ENCODE measurements around the gene USP9X. TPM values are rescaled to one million over a fixed set of nuclear protein-coding genes. Genes with fewer than 3 reads are reported as not detected.

USP9X gene
- total and polyA plus RNA-seq, 9 of the 15 experiments (the other 6 are each of a cell fraction or from before 2014, with no cell fraction given), result 10.9 to 47.8 (median 29.5) TPM

GRCh38 chrX:41198410-41198809 lies 113.2 kb downstream of the USP9X start:
- no peak for DNase-seq (ENCODE audit: extremely low read depth in 1 of 4, low spot score in 3 of 4)
- Histone ChIP-seq H3K27ac (ENCODE audit: extremely low read depth, low read depth, low read length) (no peak overlapping the region), H3K79me2 (ENCODE audit: control insufficient read depth, insufficient read depth, low read length) (no peaks in the 10 kb centered on the region), H4K20me1 (replicated peaks; ENCODE audit: control insufficient read depth, insufficient read depth, low read length) (no peaks in the 10 kb centered on the region), H3K9me3 (replicated peaks; ENCODE audit: control insufficient read depth, insufficient read depth, low read depth, low read length) (no peaks in the 10 kb centered on the region), H2AFZ (ENCODE audit: low read depth, low read length) (no peak overlapping the region), H3K9me1 (ENCODE audit: control insufficient read depth, insufficient read depth, low read length) (no peaks in the 10 kb centered on the region), H3K4me1 (replicated peaks in 1 of 2; ENCODE audit: control insufficient read depth in 2 of 2, insufficient read depth in 2 of 2, low read length in 2 of 2) (no peaks in the 10 kb centered on the region; a peak in 1 of 5 replicates), H3K9ac (ENCODE audit: insufficient read depth in 1 of 2, low read depth in 2 of 2, low read length in 2 of 2) (no peak overlapping the region), H3K27me3 (ENCODE audit: control insufficient read depth in 2 of 2, insufficient read depth in 2 of 2, low read length in 2 of 2) (no peaks in the 10 kb centered on the region), H3K4me3 (no peak overlapping the region), H3K36me3 (ENCODE audit: control insufficient read depth, insufficient read depth, low read length) (peaks cover 54% of the 10 kb centered on the region; the same call in 2 of the 3 replicates), H3K4me2 (ENCODE audit: insufficient read depth, low read length) (no peak overlapping the region)
- ChIA-PET CTCF (ENCODE audit: low intra/inter-chr PET ratio) (no interaction called here), POLR2A (no interaction called here)
- in situ Hi-C loops (cut with MboI), result no loop called here
- WGBS (ENCODE audit: insufficient coverage, low coverage, missing lambda C conversion rate), result 100% methylated on average over 1 of the region's 1 CpG
- TF ChIP-seq NUFIP1 (IDR thresholded peaks at IDR 0.05; ENCODE audit: partially characterized antibody), result no peak
- TF ChIP-seq ARNT (IDR thresholded peaks at IDR 0.05), result no peak
- no peak for TF ChIP-seq CTCF (IDR thresholded peaks at IDR 0.05 in 2 of 3, conservative IDR thresholded peaks at IDR 0.05 in 1 of 3; ENCODE audit: insufficient read depth in 2 of 3, low read depth in 1 of 3, low read length in 3 of 3)
- no peak for TF ChIP-seq DLX4 (CRISPR knock-in tag; IDR thresholded peaks at IDR 0.05)
- no peak for TF ChIP-seq RBM22 (IDR thresholded peaks at IDR 0.05; ENCODE audit: low read depth, low read length, poor library complexity, severe bottlenecking)
- TF ChIP-seq PREB (CRISPR knock-in tag; IDR thresholded peaks at IDR 0.05), result no peak
- TF ChIP-seq SMAD2 (IDR thresholded peaks at IDR 0.05; ENCODE audit: low read depth, low read length), result no peak
- no peak for TF ChIP-seq CHD4 (IDR thresholded peaks at IDR 0.05; ENCODE audit: insufficient read depth, insufficient replicate concordance, low read depth, low read length, poor library complexity, severe bottlenecking)
- no peak for TF ChIP-seq SUPT5H (IDR thresholded peaks at IDR 0.05)
- no peak for TF ChIP-seq BRF1 (IDR thresholded peaks at IDR 0.05; ENCODE audit: borderline replicate concordance, extremely low read depth, insufficient read length)
- no peak for TF ChIP-seq HMGN3 (IDR thresholded peaks at IDR 0.05; ENCODE audit: borderline replicate concordance, extremely low read depth, insufficient read length, low read depth, low read length)
- TF ChIP-seq PHF8 (IDR thresholded peaks at IDR 0.05; ENCODE audit: borderline replicate concordance, low read length), result no peak
- no peak for TF ChIP-seq KLF13 (tag; IDR thresholded peaks at IDR 0.05; ENCODE audit: borderline replicate concordance, low read depth)
- no peak for TF ChIP-seq ID3 (CRISPR knock-in tag; IDR thresholded peaks at IDR 0.05)
- no peak for TF ChIP-seq ID3 (tag; IDR thresholded peaks at IDR 0.05)
- intact Hi-C loops (cut with micrococcal nuclease), result no loop called here
- no peak for FAIRE-seq
- BruUV-seq (replicated peaks), result no TSS peak
- ATAC-seq, result no peak
